HG03039 (cell line): Measurements from ENCODE around the gene TRMT44.
"Not testable (repeated sequence)": the region's sequence is repeated elsewhere in the genome, so short reads cannot be mapped to it uniquely, and the experiment has no call there.

ENCODE experiments used
- ATAC-seq: cut with Tn5 transposase; IDR thresholded peaks from one replicate; pipeline ENCODE4 v1.9.1; 2021; ENCODE audit warnings: mild to moderate bottlenecking, moderate library complexity; ENCODE audit not compliant: unreplicated experiment

Gene TRMT44

DNA sequence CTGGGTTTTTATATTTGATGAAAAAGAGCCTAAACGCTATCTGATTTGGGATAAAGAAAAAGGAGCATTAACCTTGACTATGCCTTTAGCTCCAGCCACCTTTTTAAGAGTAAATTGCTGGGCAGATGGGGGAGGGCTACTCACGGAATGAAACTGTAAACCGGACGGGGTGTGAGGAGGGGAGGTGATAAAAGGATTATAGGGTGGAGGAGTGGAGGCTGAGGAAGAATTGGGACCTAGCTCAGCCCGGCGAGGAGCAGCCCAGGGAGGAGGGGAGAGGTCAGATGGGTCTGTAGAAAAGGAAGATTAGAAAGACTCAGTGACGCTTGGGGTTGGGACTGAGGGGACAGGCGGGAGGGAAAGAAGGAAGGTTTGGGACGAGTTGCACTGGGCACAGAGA, 46.1 kb downstream of the TRMT44 start:
- ATAC-seq, result not testable (repeated sequence)

DNA sequence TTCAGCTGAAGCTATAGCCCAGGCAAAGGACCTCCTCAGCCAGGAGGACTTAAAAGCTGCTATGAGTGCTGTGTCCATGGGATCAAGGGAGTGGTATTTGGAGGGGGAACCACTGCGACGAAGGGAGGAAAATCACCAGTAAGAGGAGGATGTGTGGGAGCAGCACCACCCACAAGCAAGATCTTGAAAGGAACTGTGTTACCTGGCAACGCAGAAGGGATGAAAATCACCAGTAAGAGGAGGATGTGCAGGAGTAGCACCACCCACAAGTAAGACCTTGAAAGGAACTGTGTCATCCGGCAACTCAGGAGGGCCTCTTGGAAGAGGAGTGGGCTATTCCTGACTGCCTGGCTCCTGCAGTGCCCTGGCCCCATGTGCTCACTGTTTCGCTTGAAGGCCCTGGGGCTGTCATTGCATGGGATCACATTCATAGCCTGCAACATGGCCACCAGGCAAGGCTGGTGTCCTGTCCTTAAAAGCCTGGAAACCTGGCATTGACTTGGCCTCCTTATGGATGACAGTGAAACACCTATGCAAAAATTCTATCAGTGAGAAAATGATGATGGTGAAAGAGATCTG, 48.3 kb downstream of the TRMT44 start:
- ATAC-seq, result no peak

DNA sequence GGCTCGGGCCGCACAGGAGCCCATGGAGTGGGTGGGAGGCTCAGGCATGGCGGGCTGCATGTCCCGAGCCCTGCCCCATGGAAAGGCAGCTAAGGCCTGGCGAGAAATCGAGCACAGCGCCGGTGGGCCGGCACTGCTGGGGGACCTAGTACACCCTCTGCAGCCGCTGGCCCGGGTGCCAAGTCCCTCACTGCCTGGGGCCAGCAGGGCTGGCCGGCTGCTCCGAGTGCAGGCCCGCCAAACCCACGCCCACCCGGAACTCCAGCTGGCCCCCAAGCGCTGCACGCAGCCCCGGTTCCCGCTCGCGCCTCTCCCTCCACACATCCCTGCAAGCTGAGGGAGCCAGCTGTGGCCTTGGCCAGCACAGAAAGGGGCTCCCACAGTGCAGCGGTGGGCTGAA, 50.9 kb downstream of the TRMT44 start:
- ATAC-seq, result not testable (repeated sequence)

DNA sequence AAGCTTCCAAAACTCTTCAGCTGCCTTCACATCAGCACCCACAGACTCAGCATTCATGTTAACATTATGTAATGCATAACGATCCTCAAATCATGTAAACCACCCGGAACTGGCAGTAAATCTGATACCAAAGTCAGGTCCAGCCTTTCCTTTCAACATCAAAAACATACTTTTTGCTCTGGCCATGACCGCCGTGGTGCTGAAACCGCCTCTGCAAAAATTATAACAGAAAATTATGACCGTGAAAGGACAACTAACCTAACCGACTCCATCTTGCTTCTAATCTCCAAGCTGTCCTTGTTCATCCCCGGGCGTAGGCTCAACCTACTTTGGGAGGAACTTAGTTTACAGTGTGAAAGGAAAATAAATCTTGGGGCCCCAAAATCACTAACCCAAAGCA, 51.6 kb downstream of the TRMT44 start:
- no peak for ATAC-seq

DNA sequence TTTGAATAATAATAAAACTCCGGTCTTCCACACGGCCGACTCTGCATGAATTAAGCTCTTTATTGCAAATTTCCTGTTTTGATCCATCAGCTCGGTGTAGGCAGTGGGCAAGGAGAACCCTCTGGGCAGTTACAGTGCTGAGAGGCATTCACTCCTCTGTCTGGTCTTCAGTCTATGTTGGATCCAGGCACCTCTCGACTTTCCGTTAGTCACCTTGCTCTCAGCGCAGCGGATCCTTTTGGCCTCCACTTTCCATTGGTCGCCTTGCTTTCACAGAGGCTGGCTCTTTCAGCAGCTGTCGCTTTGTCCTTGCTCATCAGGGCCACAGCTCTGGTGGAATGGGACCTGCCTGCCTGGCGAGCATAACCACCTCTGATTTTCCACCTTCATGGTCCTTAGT, 52.9 kb downstream of the TRMT44 start:
- no peak for ATAC-seq

DNA sequence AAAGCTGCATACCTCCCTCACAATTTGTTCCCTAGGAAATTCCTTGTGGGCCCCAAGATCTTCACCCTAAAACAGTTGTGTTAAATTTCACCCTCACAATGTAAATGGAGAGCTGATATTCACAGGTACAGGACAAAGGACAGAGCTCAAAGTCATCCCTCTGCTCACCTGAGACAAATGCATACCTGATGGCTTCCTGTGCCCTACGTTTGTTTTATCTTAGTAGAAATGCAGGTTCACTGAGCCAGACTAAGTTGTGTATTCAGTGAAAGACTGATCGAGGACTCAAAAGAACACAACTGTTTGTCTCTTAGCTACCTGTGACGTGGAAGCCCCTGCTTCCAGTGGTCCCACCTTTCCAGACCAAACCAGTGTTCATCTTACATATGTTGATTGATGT, 53.6 kb downstream of the TRMT44 start:
- ATAC-seq, result no peak

DNA sequence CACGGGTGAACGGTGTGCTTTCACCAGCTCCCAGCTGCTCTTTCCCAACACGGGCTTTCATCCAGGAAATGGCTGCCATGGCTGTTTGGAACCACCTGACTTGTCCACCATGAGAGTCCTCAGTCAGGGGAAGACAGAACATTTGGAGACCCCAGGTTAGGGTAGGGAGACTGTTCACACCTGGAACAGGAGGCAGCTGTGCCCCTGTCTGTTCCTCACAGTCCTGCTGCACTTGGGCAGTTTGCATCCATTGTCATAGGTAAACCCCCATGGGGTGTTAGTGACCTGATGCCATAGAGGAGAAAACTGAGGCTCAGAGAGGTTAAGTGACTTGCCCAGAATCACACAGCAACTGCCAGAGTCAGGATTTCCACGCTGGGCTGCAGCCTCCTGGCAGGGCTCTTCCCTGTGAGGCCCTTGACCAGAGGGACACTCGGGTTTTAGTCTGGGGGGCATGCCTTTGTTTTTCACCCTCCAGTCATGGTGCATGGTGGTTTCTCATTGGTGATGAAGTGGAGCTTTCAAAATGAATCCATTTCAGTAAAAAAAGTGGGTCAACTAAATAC, 54.5 kb downstream of the TRMT44 start:
- no peak for ATAC-seq

DNA sequence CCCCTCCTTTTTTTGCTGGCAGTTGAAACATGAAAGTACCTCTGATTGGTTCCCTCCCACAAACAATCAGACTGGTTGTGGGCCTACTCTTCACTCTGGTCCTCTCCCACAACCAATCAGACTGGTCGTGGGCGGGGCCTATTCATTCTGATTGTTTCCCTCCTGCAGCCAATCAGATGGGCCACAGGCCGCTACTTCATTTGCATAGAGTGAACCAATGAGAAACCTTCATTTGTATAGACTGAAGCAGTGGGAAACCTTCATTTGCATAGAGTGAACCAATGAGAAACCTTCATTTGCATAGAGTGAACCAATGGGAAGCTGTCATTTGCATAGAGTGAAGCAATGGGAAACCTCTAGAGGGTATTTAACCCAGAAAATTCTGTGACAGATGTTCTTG, 55.2 kb downstream of the TRMT44 start:
- ATAC-seq, result no peak

DNA sequence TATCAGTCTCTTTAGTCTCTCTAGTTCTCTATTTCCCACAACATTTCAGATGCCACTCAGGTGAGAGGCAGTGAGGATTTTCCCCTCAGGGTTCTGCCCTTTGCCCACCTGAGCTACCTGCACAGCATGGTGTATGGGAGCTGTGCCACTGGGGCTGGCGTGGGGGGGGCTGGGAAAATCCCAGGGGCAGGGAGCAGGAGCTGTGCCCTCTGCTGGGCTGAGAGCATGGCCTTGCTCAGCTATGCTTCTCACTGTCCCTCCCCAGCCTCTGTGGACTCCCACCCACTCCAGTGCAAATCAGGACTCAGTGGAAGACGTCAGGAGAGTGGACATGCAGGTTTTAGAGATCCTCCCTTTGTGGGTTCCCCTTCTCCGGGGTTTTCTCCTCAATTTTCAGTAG, 57.2 kb downstream of the TRMT44 start:
- ATAC-seq, result no peak

DNA sequence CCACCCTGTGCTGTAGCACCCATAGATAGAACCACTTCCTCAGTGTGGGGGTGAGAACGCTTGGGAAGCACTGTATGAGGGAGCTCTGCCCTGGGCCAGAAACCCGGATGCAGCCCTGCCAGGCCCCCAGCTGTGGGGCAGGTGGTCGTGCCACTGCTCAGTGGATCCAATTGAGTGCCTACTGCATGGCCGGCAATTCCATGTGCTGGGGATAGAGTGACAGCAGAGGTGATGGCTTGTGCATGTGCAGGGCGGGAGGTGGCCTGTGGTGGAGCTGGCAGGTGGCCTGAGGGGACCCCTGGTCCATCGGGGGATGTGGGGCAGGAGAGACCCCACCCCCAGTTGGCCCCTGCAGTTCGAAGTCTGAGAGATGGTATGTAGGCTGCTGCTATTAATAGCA, 60.4 kb downstream of the TRMT44 start:
- ATAC-seq, result no peak

DNA sequence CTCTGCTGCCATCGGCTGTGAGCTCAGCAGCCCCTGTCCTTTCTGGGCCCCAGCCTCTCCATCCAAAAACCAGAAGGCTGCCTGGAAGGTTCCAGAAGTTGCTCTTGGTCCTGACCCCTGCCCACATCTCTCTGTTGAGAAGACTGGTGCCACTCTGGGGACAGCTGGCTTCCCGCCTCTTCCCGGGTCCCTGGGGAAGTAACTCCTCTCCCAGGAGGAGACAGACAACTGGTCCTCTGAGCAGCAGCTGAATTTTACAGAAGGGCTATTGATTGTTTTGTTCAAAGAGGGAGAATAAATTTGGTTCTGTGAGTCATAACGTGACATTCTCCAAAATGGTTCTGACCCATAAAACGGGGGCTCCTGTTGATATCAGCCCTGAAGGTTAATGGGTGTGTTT, 61.2 kb downstream of the TRMT44 start:
- ATAC-seq, result no peak

DNA sequence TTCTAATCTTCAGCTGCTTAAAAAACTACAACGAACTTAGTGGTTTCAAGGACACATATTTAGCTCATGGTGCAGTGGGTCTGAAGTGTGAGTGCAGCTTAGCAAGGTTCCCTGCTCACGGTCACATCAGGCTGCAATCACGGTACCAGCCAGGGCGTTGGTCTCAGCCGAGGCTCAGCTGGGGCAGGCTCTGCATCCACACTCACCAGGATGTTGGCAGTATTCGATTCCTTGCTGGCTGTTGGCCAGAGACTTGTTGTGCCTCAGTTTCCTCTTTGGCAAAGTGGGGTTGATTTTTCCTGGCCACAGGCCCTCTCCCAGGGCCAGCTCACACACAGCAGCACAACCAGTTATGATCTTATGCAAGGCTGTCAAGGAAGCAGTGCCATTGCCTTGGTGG, 61.8 kb downstream of the TRMT44 start:
- ATAC-seq, result no peak

DNA sequence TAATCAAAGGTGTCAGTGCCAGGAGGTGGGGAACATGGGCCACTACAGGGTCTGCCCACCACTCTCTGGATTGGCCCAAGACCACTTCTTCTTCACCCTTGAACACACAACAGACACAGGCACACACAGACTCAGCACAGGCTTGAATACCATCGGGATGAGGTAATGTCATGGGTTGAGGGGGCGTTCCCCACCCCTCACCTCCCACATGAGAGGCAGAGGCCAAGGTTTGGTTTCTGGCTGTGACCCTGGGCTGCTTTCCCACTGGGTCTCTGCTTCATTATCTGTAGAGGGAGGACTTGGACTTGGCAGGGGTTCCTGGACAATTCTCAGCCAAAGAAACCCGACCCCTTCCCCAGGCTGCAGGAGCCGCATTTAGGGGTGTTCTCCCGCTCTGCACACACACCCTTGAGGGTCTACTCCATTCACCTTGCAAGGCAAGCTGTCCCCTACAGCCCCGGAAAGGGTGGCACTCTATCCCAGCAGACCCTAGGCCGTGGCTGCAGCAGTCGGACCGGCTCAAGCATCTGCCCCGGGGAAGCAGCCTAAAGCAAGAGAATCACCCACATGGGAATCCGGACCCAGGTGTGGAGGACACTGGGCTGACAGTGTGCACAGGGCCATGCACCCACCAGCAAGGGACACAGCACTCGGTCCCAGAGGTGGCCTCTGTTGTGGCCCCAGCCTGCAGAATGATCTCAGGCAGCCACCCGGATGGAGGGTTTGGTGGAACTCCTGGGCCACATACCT, 62.4 kb downstream of the TRMT44 start:
- no peak for ATAC-seq

DNA sequence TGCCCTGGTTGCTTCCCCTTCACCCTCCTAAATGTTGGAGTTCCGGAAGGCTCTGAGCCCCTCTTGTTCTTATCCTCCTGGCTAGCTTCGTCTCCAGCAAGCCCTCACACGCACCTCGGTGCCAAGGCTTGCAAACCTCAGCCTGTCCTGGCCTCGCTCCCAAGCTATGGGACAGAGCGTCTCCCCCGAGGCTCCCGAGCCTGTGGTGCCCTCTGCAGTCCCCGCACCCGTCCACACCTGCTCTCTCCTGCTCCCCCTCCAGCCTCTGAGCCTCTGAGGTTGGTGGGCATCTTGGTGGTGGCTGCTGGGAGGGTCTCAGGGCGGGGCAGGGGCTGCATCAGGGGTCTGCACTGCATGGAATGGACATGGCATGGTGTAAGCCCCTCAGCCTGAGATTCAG, 63.2 kb downstream of the TRMT44 start:
- no peak for ATAC-seq

DNA sequence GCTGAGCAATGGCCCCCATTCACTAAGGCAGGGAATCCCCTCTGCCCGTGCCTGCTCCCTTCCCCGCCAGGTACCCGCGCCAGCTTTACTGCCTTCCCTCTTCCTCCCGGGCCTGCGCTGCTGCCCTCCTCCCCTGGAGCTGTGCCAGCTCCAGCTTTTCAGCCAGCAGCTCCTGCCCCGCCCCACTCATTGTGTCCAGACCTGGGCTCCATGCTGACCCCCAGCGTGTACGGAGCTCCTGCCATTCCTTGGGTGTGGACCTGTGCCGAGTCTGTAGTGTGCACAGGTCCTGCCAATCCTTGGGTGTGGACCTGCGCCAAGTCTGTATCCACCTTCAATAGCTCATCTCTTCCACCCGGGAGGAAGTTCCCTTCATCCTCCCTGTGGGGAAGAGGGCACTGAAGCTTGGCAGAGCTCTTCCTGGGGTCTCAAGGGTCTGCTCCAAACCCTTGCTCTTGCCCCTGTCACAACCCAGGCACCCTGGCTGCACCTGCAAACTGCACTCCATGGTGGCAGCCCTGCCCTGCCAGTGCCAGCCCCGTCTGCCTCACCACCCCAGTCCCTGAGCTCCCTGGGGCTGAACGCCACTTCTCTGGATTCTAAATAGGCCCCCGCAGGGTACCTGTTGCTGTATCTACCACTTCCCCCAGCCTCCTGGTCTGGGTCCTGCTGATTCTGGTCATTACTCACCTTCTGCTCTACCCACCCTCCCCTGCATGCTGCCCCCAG, 63.9 kb downstream of the TRMT44 start:
- no peak for ATAC-seq

DNA sequence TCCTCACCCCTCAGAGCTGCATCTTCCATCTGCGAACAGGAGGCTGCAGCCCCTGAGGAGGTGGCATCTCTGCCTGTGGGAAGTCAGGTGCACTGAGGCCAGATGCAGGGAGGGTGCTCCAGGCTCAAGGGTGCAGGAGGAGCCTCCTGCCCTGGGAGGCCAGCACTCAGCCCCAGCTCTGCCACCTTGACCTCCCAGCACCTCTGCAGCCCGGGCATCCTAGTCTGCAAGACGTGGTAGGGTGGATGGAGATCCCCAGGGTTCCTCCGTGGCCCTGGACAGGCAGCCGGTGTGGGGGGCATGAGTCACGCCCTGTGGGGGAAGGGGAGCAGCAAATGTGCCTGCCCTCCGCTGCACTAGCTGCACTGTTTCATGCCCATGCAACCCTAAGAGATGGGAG, 64.7 kb downstream of the TRMT44 start:
- no peak for ATAC-seq

DNA sequence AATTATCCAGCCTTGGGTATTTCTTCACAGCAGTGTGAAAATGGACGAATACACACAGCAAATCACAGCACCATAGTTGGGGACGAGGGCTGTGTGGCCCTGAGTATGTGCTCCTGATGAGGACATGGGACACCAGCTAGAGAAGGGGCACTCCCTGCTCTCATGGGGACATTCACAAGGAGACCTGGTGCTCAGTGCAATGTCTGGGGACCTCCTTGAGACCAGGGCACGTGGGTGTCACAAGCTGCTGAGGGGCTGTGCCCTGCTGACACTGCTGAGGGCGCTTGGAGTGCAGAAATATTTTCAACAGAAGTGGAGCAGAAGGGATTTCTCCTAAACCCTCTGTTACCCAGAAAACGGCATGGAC, 65.4 kb downstream of the TRMT44 start:
- ATAC-seq, result no peak

DNA sequence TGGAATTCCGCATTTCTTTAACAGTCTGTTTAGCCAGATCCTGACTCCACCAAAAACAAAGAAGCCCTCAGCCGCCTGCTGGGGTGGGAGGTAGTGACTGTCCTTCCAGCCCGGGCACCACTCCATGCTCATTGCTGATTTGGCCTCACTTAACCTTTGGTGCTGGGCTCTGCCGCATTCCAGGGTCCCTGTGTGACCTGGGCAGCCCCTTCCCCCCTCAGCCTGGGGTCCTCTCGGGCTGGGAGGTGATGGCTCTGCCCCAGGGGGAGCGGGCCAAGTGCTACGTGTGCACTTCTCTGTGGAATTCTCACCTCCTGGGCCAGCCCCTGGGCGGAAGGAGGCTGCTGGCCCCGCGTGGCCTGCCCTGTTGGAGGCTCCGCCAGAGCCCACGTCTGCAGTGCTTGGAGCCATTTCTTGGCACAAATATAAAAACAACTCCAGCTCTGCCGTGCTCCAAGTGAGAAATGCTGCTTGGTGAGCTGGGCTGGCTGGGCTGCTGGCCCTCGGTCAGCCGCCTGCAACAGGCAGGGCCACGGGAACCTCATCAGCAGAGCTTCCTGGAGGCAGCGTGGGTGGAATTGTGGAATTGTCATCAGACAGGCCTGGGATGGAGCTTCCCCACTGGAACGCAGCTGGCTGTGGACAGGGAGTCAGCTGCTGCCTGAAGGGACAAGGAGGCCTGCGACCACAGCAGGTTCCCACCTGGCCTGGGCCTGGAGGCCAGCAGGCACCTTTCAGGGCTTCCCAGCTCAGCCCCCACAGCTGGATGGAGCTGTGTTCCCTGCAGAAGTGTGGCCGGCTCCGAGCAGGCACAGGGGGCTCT, 66.0 kb downstream of the TRMT44 start:
- ATAC-seq, result no peak

DNA sequence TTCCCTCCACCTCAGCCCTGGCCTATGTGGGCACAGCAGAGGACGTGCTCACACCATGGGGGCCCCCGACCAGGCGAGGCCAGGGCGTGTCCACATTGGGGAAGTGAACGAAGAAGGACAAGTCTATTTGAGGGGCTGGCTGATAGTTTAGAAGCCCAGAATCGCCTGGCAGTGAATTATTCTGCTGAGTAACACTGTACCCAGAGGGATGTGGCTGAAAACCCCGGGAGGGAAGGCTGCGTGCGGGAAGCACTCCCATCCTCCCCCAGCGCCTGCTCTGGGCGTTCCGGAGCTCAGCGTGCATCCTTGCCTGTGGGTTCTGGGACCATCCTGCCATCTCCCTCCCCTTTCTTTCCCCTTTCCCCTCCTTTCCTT, 66.6 kb downstream of the TRMT44 start:
- ATAC-seq, result no peak

DNA sequence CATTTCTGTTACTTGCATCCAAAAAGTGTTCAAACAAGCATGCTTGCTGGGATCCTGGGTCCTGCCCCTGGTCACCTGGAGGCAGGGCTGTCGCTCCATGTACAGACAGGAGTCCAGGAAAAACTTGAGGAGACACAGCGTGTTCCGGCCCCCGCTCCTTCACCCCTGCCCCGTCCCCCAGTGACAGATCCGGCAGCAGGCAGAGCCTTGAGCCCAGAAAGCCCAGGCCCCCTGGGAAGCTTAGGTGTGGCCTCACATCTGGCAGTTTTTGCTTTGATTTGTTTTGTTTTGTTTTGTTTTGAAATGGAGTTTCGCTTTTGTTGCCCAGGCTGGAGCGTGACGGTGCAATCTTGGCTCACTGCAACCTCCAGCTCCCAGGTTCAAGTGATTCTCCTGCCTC, 67.0 kb downstream of the TRMT44 start:
- ATAC-seq, result no peak

DNA sequence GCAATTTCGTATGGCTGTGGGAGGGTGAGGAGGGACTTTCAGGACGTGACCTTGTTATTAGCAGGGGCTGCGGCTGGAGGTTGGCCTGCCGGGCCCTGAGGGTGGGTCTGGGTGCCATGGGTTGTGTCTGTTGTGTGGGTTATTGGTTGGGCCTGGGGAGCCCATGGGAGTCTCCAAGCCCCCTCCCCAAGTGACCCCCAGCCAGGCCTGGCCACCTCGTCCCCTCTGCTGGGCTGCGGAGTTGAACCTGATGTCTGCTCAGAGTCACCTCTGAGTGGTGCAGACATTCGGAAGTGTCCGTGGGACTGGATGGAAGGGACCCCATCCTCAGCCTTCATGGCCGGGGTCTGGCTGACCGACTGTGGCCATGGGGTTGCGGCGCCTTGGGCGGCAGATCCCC, 67.7 kb downstream of the TRMT44 start:
- ATAC-seq, result no peak
